GM13977 (cell line): Measurements from ENCODE around the gene MYH16.
"Not testable (repeated sequence)": the region's sequence is repeated elsewhere in the genome, so short reads cannot be mapped to it uniquely, and the experiment has no call there.

Experiments used
- DNase-seq: peaks from one replicate; pipeline ENCODE4 v3.0.0; 2012; ENCODE audit warnings: low spot score
- CTCF ChIP-seq: IDR thresholded peaks from 2 replicates; pipeline ENCODE4 v1.5.1; 2012; ENCODE audit warnings: mild to moderate bottlenecking, control low read depth; ENCODE audit not compliant: insufficient read depth; ENCODE audit errors: extremely low read depth, missing control alignments
- in situ Hi-C: fragments of 300-500 bp; cut with MboI; formaldehyde crosslinking; loops from one replicate; pipeline ENCODE4 v1.12.0; 2022; ENCODE audit warnings: low sequenced_read_pairs, low pct_unique_long_range_greater_than_20kb, mixed read lengths, inconsistent platforms; ENCODE audit not compliant: unreplicated experiment

Gene MYH16

GRCh38 chr7:99235925-99236324, 36.7 kb upstream of the MYH16 start:
- in situ Hi-C loops = no loop called here
- no peak for TF ChIP-seq CTCF
- no peak for DNase-seq

- in situ Hi-C loops = not testable (repeated sequence)
These were observed 34.8 kb upstream of the MYH16 start for GRCh38 chr7:99237876-99238275.

DNA sequence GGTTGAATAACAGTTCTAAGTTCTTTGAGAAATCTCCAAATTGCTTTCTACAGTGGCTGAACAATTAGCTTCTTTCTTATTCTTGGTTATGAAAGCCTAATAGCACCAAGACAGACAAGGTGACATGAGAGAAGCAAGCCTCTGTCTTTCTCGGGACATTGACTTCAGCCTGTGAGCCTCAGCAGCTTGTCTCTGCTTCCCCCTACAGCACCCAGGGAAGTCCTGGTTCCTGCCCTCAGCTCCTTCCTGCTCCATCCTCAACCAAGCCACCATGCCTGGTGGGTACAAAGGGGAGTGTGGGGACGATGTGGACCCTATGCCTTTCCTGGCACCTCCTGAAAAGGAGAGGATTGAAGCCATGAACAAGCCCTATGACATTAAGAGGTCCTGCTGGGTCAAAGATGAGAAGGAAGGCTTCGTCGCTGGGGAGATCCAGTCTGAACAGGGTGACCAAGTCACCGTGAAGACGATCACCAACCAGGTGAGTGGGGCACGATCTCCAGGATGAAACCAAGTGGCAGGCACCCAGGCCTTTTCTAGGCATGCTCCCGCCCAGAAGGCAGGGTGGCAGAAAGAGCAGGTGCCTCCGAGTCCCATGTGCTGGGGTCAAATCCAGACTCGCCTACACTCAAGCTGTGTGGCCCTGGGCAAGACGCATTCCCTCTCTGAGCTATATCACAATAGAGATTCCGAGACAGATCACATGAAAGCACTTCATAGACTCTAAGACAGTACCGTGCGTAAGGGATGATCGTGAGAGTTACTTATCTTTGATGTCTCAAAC, 33.9 kb upstream of the MYH16 start:
- TF ChIP-seq CTCF = no peak
- in situ Hi-C loops = no loop called here
- DNase-seq = no peak

More at GRCh38 chr7:99237876-99238275, 34.8 kb upstream of the MYH16 start:
- not testable (repeated sequence) for DNase-seq

DNA sequence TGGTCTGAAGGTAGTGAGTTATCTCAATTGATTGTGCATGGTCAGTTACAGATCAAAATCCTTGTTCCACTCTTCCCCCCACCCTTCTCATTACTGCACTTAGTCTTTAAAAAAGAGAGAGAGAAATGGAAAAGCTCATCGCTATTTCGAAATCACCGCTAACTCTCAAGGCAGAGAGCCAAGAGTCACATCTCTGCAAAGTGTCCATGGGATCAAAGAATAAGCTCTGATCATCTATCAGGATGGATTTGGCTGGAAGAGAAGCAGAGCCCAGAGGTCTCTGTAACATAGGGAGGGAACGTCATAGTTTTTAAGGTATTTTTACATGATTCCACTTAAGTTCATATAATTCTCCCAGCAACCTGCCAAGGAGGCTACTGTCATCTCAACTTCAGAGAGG, 30.0 kb upstream of the MYH16 start:
- DNase-seq = no peak
- in situ Hi-C loops = no loop called here
- TF ChIP-seq CTCF = no peak

- in situ Hi-C loops = no loop called here
- no peak for TF ChIP-seq CTCF
- no peak for DNase-seq
These were observed 28.8 kb upstream of the MYH16 start for GRCh38 chr7:99243751-99244337.

GRCh38 chr7:99244939-99245338, 27.7 kb upstream of the MYH16 start:
- DNase-seq = no peak
- in situ Hi-C loops = no loop called here

More at GRCh38 chr7:99244939-99245338, 27.7 kb upstream of the MYH16 start:
- TF ChIP-seq CTCF = no peak
